HepG2 (cell line): ENCODE results near the gene MYRIP. TPM values are rescaled to one million over a fixed set of nuclear protein-coding genes. Genes with fewer than 3 reads are reported as not detected.
"Not testable (repeated sequence)": the region's sequence is repeated elsewhere in the genome, so short reads cannot be mapped to it uniquely, and the experiment has no call there.

Experiments
- ATAC-seq: fragments of 200-7000 bp; cut with Tn5 transposase; 3 replicates; pipeline ENCODE4 v1.9.1; 2020; ENCODE audit warnings: mild to moderate bottlenecking, moderate library complexity
- BruUV-seq: library from RNA; stranded (reverse); fragments of 400-500 nt; replicated peaks from 2 replicates; lab custom pipeline; 2021; lab: Mats Ljungman, UMichigan
- CTCF ChIA-PET: fragments of 300-600 bp; formaldehyde crosslinking; extraction: SDS; loops from one replicate; lab custom pipeline; 2021; ENCODE audit warnings: low total read pairs, inconsistent platforms, low intra/inter-chr PET ratio; lab: Yijun Ruan, JAX
- POLR2A ChIA-PET: fragments of 350-600 bp; sonication (Branson Sonifier 250); formaldehyde crosslinking; loops from one replicate; lab custom pipeline; 2020; ENCODE audit warnings: antibody characterized with exemption, inconsistent platforms; lab: Yijun Ruan, JAX
- DNase-seq: peaks from one replicate; pipeline ENCODE4 v3.0.0-alpha.2; 2015; ENCODE audit warnings: low spot score
- FAIRE-seq: peaks from 3 replicates; lab custom pipeline; 2011; peaks lifted over from hg19 to GRCh38; lab: Jason Lieb, UNC
- H2AFZ ChIP-seq: one replicate; pipeline ENCODE4 v1.6.1; 2011; ENCODE audit warnings: low read length, inconsistent platforms
- H3K27ac ChIP-seq: fragments of 300-600 bp; 3 replicates; pipeline ENCODE4 v1.8.0; 2011; ENCODE audit warnings: mixed run types, mild to moderate bottlenecking, mixed read lengths, low read length, inconsistent platforms; ENCODE audit not compliant: insufficient read depth; ENCODE audit errors: extremely low read length
- H3K27me3 ChIP-seq, 2 experiments: fragments of 200-600 bp in 1 of 2; 2 replicates in 1 of 2; 3 replicates in 1 of 2; pipeline versions ENCODE4 v1.6.0 to v1.8.0; 2011; ENCODE audit warnings: low read length in 2 of 2, mild to moderate bottlenecking in 2 of 2, moderate library complexity in 2 of 2, inconsistent platforms in 1 of 2; ENCODE audit not compliant: insufficient read depth in 2 of 2, control insufficient read depth in 1 of 2
- H3K36me3 ChIP-seq, 2 experiments: fragments of 200-600 bp in 1 of 2; replicated peaks in 1 of 2; 2 replicates in 1 of 2; 3 replicates in 1 of 2; pipeline versions ENCODE4 v1.5.1 to v1.8.0; 2011; ENCODE audit warnings: low read length in 2 of 2, inconsistent platforms in 1 of 2; ENCODE audit not compliant: insufficient read depth in 2 of 2, control insufficient read depth in 1 of 2
- H3K4me1 ChIP-seq: 2 replicates; pipeline ENCODE4 v1.5.1; 2012; ENCODE audit warnings: low read length, inconsistent platforms; ENCODE audit not compliant: insufficient read depth
- H3K4me2 ChIP-seq: 2 replicates; pipeline ENCODE4 v1.6.0; 2011; ENCODE audit warnings: low read depth, low read length, inconsistent platforms
- H3K4me3 ChIP-seq, 3 experiments: fragments of 200-600 bp in 1 of 3; sonication (generic), shearing (Covaris generic) in 1 of 3; replicated peaks in 1 of 3; 2 replicates each; pipeline ENCODE4 v1.5.1; 2011 to 2016; ENCODE audit warnings: low read length in 3 of 3, inconsistent platforms in 2 of 3, low read depth in 2 of 3, mild to moderate bottlenecking in 2 of 3, control low read depth in 1 of 3, mixed read lengths in 1 of 3; ENCODE audit not compliant: insufficient read depth in 1 of 3
- H3K79me2 ChIP-seq: one replicate; pipeline ENCODE4 v1.6.1; 2011; ENCODE audit warnings: low read length, inconsistent platforms; ENCODE audit not compliant: insufficient read depth
- H3K9ac ChIP-seq: 2 replicates; pipeline ENCODE4 v1.6.0; 2011; ENCODE audit warnings: mild to moderate bottlenecking, low read depth, low read length, inconsistent platforms; ENCODE audit not compliant: insufficient read depth
- H3K9me3 ChIP-seq: 2 replicates; pipeline ENCODE4 v1.5.1; 2012; ENCODE audit warnings: mild to moderate bottlenecking, low read length
- H4K20me1 ChIP-seq: 2 replicates; pipeline ENCODE4 v1.6.0; 2011; ENCODE audit warnings: inconsistent platforms, mild to moderate bottlenecking, low read length, moderate library complexity; ENCODE audit not compliant: insufficient read depth
- FOXA1 ChIP-seq, 2 experiments: fragments of 450-650 bp in 1 of 2; sonication (generic) in 1 of 2; formaldehyde crosslinking in 1 of 2; IDR thresholded peaks; 2 replicates each; pipeline versions ENCODE4 v1.4.0 to v1.6.1; 2016 to 2020; ENCODE audit warnings: missing genetic modification reagents in 1 of 2
- FOXA3 ChIP-seq: IDR thresholded peaks from 2 replicates; pipeline ENCODE4 v1.6.1; 2016; ENCODE audit warnings: missing genetic modification reagents, missing compliant biosample characterization
- ZBTB40 ChIP-seq, 2 experiments: fragments of 450-650 bp in 1 of 2; sonication (generic) in 1 of 2; formaldehyde crosslinking in 1 of 2; IDR thresholded peaks; 2 replicates each; pipeline versions ENCODE4 v1.6.1 to v1.8.0; 2016 to 2022; ENCODE audit warnings: antibody characterized with exemption in 1 of 2, mild to moderate bottlenecking in 1 of 2, missing genetic modification reagents in 1 of 2
- WGBS: methylation state at CpG from one replicate; pipeline ENCODE4 v1.1.6; 2017; ENCODE audit warnings: low lambda C conversion rate; 5-methylcytosine and 5-hydroxymethylcytosine counted together
- in situ Hi-C: cut with HindIII; loops from 2 replicates; pipeline ENCODE4 v1.10.0; 2017; ENCODE audit warnings: low pct_unique_long_range_greater_than_20kb; ENCODE audit not compliant: extremely low pct_ligation_motif_present
- intact Hi-C: fragments of 100-400 bp; cut with micrococcal nuclease; formaldehyde crosslinking; loops from one replicate; pipeline ENCODE4 v1.10.0; 2022; ENCODE audit not compliant: unreplicated experiment
- polyA plus RNA-seq, 8 experiments: library from polyadenylated mRNA; depleted of rRNA in 3 of 8; stranded (reverse) in 7 of 8; unstranded in 1 of 8; fragments of >200 nt; fragmentation: Illumina TruSeq in 4 of 8; extraction: Trizol in 4 of 8; gene quantifications; 2 replicates each; pipeline versions ENCODE4 v1.2.1 to v1.2.3, GENCODE V29; 2011 to 2016; ENCODE audit warnings: low read depth in 4 of 8, missing spikeins in 1 of 8, mixed read lengths in 1 of 8; ENCODE audit not compliant: insufficient read depth in 1 of 8
- total RNA-seq, 5 experiments: library from RNA; depleted of rRNA; stranded (reverse); fragments of >200 nt; fragmentation: Illumina TruSeq; extraction: Trizol; gene quantifications; 2 replicates each; pipeline ENCODE4 v1.2.3, GENCODE V29; 2016; ENCODE audit warnings: low read depth in 1 of 5

MYRIP gene
- total and polyA plus RNA-seq, 2 of the 13 experiments (the other 11 are each of a cell fraction or from before 2014, with no cell fraction given), result 0.64 to 0.84 TPM

GRCh38 chr3:40130721-40131120 lies 321.3 kb downstream of the MYRIP start (continued):
- no peak for TF ChIP-seq ZBTB40 (IDR thresholded peaks at IDR 0.05)
- no peak for TF ChIP-seq ZBTB40 (CRISPR knock-in tag; IDR thresholded peaks at IDR 0.05)

GRCh38 chr3:40133886-40134575 lies 324.6 kb downstream of the MYRIP start:
- H2AFZ ChIP-seq; FAIRE-seq; H3K4me3 ChIP-seq; POLR2A ChIA-PET; TF ChIP-seq FOXA1 (IDR thresholded peaks at IDR 0.05): not testable (repeated sequence)
- TF ChIP-seq FOXA1 (CRISPR knock-in tag; IDR thresholded peaks at IDR 0.05), result peak; percentile 41; the same call in 1 of the 2 replicates
- peak; percentile 32; the same call in 1 of the 2 replicates for TF ChIP-seq FOXA3 (CRISPR knock-in tag)
- TF ChIP-seq, all 625 proteins: peak for 2; not testable (repeated sequence) for 623
- intact Hi-C loops, H3K4me1 ChIP-seq, H3K79me2 ChIP-seq, in situ Hi-C loops, H3K27me3 ChIP-seq, BruUV-seq, H3K9ac ChIP-seq, H3K9me3 ChIP-seq, CTCF ChIA-PET, H4K20me1 ChIP-seq, ATAC-seq, H3K36me3 ChIP-seq, H3K27ac ChIP-seq, H3K4me2 ChIP-seq: not testable (repeated sequence)
- WGBS, result 55% methylated on average over 19 of the region's 22 CpGs
- DNase-seq, result peak; percentile 15
